Measurements from ENCODE around the gene LRRC47.
"Not testable (repeated sequence)": the region's sequence is repeated elsewhere in the genome, so short reads cannot be mapped to it uniquely, and the experiment has no call there.

Gene LRRC47

GRCh38 chr1:3772027-3772714, 24.1 kb downstream of the LRRC47 start:
- peak; percentile 70 to 90 for DNase-seq (ENCODE audit: low read depth in 2 of 2)

GRCh38 chr1:3771108-3772026, 24.9 kb downstream of the LRRC47 start:
- no peak for DNase-seq (ENCODE audit: low read depth in 2 of 2)

GRCh38 chr1:3770047-3770765, 26.1 kb downstream of the LRRC47 start:
- DNase-seq (ENCODE audit: low read depth in 2 of 2) = no peak

DNA sequence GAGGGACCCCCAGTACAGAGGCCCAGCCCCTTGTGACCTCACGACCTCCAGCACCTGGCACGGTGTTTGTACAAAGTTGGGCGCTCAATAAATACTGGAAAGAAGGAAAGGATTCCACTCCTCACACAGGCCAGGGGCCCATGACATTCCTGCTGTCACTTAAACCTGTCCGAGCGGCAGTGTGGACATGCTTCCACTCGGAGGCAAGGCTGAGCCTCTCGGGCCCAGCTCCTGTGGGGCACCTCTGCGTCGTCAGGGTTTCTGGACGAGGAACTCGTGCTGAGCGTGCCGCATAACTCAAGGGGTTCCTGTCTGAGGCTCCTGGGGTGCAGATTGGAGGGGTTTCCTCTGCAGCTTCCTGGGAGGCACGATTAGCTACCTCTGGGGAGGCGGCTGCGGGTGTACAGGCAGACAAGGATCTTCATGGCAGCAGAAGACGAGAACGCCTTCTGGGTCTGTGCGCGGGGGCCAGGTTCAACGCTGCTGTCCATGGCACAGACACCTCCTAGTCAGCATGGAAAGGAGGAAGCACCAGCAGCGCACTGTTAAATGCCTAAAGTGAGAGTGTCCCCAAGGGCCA, 27.4 kb downstream of the LRRC47 start:
- DNase-seq (ENCODE audit: low read depth in 2 of 2) = no peak

DNA sequence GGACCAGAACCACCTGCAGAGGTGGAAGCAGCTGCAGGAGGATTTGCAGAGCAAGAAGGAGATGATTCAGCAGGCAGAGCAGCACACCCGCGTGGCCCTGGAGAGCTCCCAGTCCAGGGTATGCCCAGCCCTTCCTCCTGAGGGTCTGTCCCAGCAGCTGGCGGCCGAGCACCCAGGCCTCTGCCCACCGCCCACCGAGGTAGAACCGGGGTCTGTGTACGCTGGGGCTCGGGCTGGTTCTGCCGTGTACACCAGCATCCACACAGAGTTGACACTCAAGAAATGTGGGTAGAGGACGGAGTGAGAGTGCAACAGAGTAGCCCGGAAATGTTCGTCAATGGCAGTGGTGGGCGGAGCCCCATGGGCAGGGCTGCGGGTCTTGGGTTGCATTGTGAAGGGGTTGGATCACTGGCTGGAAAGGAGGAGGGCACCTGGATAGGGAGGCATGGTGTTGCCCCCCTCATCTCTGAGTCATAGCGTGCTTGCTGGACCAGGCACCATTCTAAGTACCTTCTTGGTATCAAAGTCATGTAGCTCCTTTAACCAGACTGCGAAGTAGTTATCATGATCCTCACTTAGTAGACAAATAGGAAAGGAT, 28.9 kb downstream of the LRRC47 start:
- DNase-seq (ENCODE audit: low read depth in 2 of 2) = no peak

DNA sequence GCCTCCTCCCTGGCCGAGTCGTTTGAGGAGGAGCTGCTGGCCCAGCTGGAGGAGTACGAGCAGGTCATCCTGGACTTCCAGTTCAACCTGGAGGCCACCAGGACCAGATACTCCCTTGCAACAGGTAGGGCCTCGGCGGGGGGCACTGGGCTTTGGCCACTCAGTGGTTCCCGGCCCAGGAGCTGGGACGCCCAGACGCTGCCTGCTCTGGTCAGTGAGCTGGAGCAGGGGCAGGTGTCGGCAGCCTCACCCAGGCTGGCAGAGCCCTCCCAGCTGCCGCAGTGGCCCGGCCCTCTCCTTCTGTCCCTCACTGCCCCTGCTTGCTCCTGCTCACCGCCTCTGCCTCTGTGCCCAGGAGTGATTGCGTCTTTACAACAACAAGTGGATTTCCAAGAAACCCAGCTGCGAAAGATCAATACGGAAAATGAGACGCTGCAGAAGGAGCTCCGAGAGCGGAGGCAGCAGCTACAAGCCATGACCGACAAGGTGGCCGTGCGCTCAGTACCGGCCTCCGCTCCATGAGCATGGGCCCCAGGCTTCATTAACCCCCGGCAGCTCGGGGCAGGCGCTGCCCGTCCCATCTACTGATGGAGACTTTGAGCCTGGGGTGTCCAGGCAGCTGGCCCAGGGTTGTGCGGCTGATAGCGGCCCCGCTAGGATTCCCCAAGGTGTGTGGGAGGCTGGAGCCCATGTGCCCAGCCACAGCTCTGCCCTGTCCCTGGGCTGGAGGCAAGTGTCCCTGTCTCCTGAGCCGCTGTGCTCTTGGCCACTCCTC, 32.8 kb downstream of the LRRC47 start:
- no peak for DNase-seq (ENCODE audit: low read depth in 2 of 2)

DNA sequence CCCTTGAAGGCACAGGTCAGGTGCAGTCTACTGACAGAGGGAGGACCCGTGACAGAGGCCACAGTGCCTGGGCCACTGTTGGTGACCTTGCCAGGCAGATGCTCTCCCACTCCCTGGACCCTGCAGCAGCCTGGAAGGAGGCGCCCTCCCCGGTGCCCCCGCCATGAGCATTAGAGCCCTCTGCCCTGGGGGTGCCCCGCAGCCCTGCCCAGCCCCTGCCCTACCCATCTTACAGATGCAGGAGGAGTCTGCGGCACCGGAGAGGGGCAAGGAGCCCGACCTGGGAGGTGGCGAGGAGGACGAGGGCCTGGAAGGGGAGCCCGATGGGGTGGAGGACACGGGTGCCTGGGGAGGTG, 33.4 kb downstream of the LRRC47 start:
- DNase-seq (ENCODE audit: low read depth in 2 of 2) = no peak

DNA sequence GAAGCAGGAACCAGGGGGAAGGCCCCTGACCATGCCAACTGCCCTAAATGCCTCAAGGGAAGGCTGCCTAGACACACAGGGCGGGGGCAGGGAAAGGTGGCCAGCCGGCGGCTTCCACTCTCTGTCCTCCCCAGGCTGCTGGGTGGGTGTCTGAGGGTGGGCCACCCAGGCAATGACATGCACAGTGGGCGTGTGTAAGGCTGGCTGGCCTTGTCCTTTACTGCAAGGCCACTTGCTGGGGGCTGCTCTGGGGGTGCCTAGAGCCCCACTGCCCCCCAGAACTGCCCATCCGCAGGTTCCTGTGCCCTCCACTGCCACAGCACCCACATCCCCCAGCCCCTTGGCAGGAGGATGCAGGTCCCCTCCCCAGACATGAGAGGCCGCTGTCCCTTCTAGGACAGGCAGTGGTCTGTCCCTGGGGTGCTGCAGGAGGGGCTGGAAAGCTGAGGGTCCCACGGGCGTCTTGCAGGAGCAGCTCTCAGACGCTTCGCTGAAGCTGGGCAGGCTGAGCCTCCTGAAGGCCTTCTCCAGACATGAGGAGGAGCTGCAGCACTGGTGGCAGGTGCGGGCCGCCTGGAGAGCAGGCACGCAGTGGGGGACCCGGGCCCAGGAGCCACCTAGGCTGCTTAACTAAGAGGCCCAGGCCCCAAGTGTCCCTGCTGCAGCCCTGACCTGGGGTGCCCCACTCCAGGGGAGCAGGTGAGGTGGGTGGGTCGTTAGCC, 34.0 kb downstream of the LRRC47 start:
- no peak for DNase-seq (ENCODE audit: low read depth in 2 of 2)

- no peak for DNase-seq (ENCODE audit: low read depth in 2 of 2)
These were observed 34.8 kb downstream of the LRRC47 start for GRCh38 chr1:3761296-3762010.

DNA sequence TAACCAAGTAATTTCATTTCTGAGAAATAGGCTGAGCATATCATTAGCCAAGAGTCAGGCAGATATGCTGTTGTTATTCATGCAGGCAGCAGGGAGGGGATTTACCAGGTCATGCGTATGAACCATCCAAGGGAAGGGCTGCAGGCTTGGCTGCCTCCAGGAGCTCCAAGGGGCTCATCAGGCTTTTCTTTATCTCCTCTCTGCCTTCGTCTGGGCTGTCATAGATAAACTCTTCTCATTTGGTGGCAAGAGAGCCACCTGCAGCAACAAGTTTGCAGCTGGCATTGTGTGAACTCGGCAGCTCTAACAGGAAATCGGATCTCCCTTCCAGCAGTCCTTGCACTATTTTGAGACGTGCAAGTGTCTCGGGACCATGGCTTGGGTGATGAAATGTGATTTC, 36.5 kb downstream of the LRRC47 start:
- no peak for DNase-seq (ENCODE audit: low read depth in 2 of 2)

- DNase-seq (ENCODE audit: low read depth in 2 of 2) = no peak
These were observed 37.1 kb downstream of the LRRC47 start for GRCh38 chr1:3759164-3759563.

DNA sequence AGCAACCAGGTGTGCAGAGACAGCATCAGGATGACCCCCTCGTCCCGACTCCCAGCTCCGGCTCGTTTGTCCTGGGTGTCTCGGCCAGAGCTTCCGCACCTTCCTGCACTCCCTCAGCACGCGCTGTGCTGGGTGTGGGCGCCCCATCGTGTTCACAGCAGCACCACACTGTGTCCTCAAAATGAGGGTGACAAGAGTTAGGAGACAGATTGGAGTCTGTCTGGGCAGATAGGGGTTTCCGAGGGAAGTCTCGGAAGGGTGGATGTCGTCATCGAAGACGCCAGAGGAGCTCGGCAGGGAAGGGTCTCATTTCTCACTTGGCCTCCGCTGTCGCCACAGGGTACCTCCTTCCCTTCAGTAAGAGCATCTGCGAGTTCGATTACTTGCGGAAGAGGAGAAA, 39.9 kb downstream of the LRRC47 start:
- no peak for DNase-seq (ENCODE audit: low read depth in 2 of 2)

DNA sequence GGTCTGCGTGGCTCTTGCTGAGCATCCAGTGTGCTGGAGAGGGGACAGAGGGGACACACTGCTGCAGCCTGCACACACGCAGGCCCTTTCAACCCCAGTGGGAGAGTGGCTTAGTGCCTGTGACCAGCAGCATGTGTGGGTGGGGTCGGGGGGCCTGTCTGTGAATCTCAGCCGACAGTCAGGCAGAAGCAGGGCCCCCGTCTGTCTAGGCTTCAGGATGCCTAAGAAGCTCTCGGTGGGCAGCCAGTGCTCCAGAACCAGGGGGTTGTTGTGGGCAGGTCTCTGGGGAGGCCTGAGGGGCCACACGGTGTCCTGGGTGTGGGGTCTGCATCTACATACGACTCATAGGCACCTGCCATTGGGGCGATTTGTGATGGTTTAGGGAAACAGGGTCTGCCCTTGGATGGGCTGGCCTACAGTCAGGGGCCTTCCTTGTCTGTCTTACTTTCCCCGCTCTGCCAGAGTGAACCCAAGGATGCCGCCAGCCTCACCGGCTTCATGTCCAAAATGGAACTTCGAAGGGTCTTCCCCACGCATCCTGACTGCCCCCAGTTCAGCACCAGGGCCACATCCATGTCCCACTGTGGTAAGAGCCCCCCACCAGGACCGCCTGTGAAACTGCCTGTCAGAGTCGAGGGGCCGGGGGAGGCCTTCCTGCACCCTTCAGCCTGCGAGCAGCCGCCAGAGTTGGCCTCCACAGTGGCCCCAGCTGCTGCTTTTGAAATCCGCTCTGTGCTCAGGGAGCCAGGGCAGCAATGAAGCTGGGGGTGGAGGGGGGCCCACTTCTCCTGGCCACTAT, 42.4 kb downstream of the LRRC47 start:
- no peak for DNase-seq (ENCODE audit: low read depth in 2 of 2)

DNA sequence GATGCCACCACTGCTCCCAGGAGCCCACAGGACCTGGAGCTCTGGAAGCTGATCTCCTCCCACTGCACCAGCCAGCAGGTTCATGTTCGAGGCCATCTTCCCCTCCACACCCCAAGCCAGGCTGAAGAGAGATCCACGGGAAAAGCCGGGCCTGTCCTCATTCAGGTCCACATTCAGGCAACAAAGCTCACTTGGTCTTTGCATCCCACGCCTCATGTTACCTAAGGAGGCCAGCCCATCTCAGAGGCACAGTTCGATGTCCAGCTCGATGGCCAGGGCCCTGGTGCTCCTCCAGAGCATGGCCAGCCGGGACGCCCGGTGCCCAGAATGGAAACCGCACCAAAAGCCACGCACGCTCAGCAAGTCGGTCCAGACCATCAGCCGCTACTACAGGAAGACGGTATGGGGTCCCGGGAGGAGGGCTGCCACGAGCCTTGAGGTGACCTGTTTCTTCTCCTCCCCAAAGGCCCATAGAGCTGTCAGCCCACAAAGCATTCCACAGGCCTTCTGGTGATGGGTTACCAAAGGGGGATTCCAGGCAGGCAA, 43.8 kb downstream of the LRRC47 start, which contains the start of gene CCDC27:
CCDC27 (plus strand) TSS at position 51 of the 546 bp plus-strand sequence; CDS start at position 83, 32 bp downstream.
- no peak for DNase-seq (ENCODE audit: low read depth in 2 of 2)

- no peak for DNase-seq (ENCODE audit: low read depth in 2 of 2)
These were observed 45.6 kb downstream of the LRRC47 start for GRCh38 chr1:3750741-3751140.

DNA sequence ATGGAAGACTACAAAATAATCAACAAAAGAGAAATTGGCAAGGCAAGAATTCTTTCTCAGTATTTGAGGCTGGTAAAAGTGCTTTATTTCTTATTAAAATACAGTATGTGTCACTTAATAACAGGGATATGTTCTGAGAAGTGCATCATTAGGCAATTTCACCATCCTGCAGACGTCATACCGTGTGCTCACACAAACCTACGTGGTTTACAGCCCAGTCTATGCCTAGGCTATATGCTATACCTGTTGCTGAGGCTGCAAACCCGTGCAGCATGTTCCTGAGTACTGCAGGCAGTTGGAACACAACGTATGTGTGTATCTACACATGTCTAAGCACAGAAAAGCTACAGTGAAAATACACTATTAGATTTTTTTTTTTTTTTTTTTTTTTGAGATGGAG, 46.8 kb downstream of the LRRC47 start:
- DNase-seq (ENCODE audit: low read depth in 2 of 2) = no peak

- DNase-seq (ENCODE audit: low read depth in 2 of 2) = not testable (repeated sequence)
These were observed 47.9 kb downstream of the LRRC47 start for GRCh38 chr1:3748316-3748900.

DNA sequence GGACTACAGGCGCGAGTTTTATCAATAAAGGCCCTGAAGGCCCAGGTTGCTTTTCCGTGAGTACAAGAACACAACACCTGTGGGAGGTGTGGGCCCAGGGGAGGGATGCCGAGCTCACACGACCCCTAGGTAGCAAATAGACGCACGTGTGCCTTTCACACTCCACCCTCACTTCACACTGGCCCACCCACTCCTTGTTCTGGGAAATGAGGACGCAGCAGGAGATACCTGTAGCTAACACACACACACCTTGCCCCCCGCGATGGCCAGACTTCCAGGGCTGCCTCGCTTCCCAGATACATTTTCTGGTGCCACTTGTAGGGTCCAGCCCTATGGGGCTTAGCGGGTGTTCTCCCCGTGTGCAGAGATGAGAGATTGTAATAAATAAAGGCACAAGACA, 48.4 kb downstream of the LRRC47 start:
- no peak for DNase-seq (ENCODE audit: low read depth in 2 of 2)

Measured in stimulated activated CD4-positive, alpha-beta T cell treated with anti-CD3 and anti-CD28 coated beads, Interleukin-12 subunit alpha, Interleukin-12 subunit beta, amount 100 ng/mL, for 24 hours (primary cell).